GM12874 (cell line): ENCODE data around the gene CRMP1.

Experiments used
- CTCF ChIP-seq: IDR thresholded peaks from 2 replicates; pipeline ENCODE4 v1.5.1; 2011; ENCODE audit warnings: low read depth, mild to moderate bottlenecking, control low read depth, low read length, moderate library complexity; ENCODE audit not compliant: insufficient read depth

Gene CRMP1

GRCh38 chr4:5810770-5811430 lies 82.0 kb downstream of the CRMP1 start:
- TF ChIP-seq CTCF: no peak

GRCh38 chr4:5810151-5810550 lies 82.7 kb downstream of the CRMP1 start:
- no peak for TF ChIP-seq CTCF

GRCh38 chr4:5809216-5809776 lies 83.6 kb downstream of the CRMP1 start:
- no peak for TF ChIP-seq CTCF

GRCh38 chr4:5808081-5808741 lies 84.7 kb downstream of the CRMP1 start:
- TF ChIP-seq CTCF: no peak

GRCh38 chr4:5805270-5805669 lies 87.6 kb downstream of the CRMP1 start:
- no peak for TF ChIP-seq CTCF

GRCh38 chr4:5804656-5805055 lies 88.2 kb downstream of the CRMP1 start:
- TF ChIP-seq CTCF: no peak

GRCh38 chr4:5802565-5802964 lies 90.3 kb downstream of the CRMP1 start:
- no peak for TF ChIP-seq CTCF
